CD4-positive, alpha-beta T cell treated with Interleukin-15 for 4 hours (primary cell): Measurements from ENCODE around the gene UBR3.
"Not testable (repeated sequence)": the region's sequence is repeated elsewhere in the genome, so short reads cannot be mapped to it uniquely, and the experiment has no call there.

Source experiments
- DNase-seq: peaks from one replicate; pipeline ENCODE4 v3.0.0-alpha.2; 2020; ENCODE audit warnings: low spot score

The UBR3 gene

GRCh38 chr2:169871369-169871768 lies 44.1 kb downstream of the UBR3 start:
- DNase-seq: not testable (repeated sequence)

- DNase-seq: no peak
Observed at GRCh38 chr2:169871994-169872393, 44.7 kb downstream of the UBR3 start.

GRCh38 chr2:169877398-169877797 lies 50.1 kb downstream of the UBR3 start:
- DNase-seq: peak; percentile 6

GRCh38 chr2:169887120-169887519 lies 59.9 kb downstream of the UBR3 start:
- no peak for DNase-seq

- DNase-seq: no peak
Observed at GRCh38 chr2:169891593-169892298, 64.5 kb downstream of the UBR3 start.

GRCh38 chr2:169892951-169893350 lies 65.7 kb downstream of the UBR3 start:
- DNase-seq: no peak

- DNase-seq: no peak
Observed at GRCh38 chr2:169895294-169895985, 68.2 kb downstream of the UBR3 start.

- DNase-seq: no peak
Observed at GRCh38 chr2:169897834-169898233, 70.6 kb downstream of the UBR3 start.

GRCh38 chr2:169900103-169900502 lies 72.8 kb downstream of the UBR3 start:
- not testable (repeated sequence) for DNase-seq

- DNase-seq: no peak
Observed at GRCh38 chr2:169900686-169901085, 73.4 kb downstream of the UBR3 start.

- no peak for DNase-seq
Observed at GRCh38 chr2:169906731-169907130, 79.5 kb downstream of the UBR3 start.

GRCh38 chr2:169909376-169909775 lies 82.1 kb downstream of the UBR3 start:
- DNase-seq: no peak

GRCh38 chr2:169910109-169910799 lies 83.0 kb downstream of the UBR3 start:
- no peak for DNase-seq

- DNase-seq: no peak
Observed at GRCh38 chr2:169911119-169911518, 83.9 kb downstream of the UBR3 start.

GRCh38 chr2:169916623-169917022 lies 89.4 kb downstream of the UBR3 start:
- DNase-seq: no peak

GRCh38 chr2:169923977-169924376 lies 96.7 kb downstream of the UBR3 start:
- no peak for DNase-seq

- no peak for DNase-seq
Observed at GRCh38 chr2:169925968-169926367, 98.7 kb downstream of the UBR3 start.

GRCh38 chr2:169928463-169928864 lies 101.2 kb downstream of the UBR3 start:
- DNase-seq: peak; percentile 57

GRCh38 chr2:169933124-169933711 lies 106.0 kb downstream of the UBR3 start:
- no peak for DNase-seq

GRCh38 chr2:169936652-169937051 lies 109.4 kb downstream of the UBR3 start:
- not testable (repeated sequence) for DNase-seq

GRCh38 chr2:169945515-169945914 lies 118.3 kb downstream of the UBR3 start:
- no peak for DNase-seq

- DNase-seq: no peak
Observed at GRCh38 chr2:169946092-169946491, 118.8 kb downstream of the UBR3 start.

- DNase-seq: no peak
Observed at GRCh38 chr2:169946546-169946945, 119.3 kb downstream of the UBR3 start.
